OCI-LY7 (cell line): Measurements from ENCODE around the gene SH2D7.

Experiments
- CTCF ChIP-seq: fragments of 200-600 bp; sonication (generic); conservative IDR thresholded peaks from 2 replicates; pipeline ENCODE4 v1.5.1; 2014; ENCODE audit warnings: mild to moderate bottlenecking, antibody characterized with exemption, low read length, moderate library complexity, mixed read lengths
- EZH2phosphoT487 ChIP-seq: fragments of 200-600 bp; sonication (generic); IDR thresholded peaks from 2 replicates; pipeline ENCODE4 v1.6.1; 2018; ENCODE audit warnings: low read depth, borderline replicate concordance, mild to moderate bottlenecking, mixed run types, antibody characterized with exemption, low read length, moderate library complexity, mixed read lengths

GRCh38 chr15:78052001-78052401 lies 40.4 kb upstream of the SH2D7 start:
- TF ChIP-seq CTCF (no peak), EZH2phosphoT487 (no peak)
